Colonic mucosa (tissue), 4 donors: ENCODE measurements around the gene F11. TPM values are rescaled to one million over a fixed set of nuclear protein-coding genes. Genes with fewer than 3 reads are reported as not detected.
"Not testable (repeated sequence)": the region's sequence is repeated elsewhere in the genome, so short reads cannot be mapped to it uniquely, and the experiment has no call there.

ENCODE experiments used
- DNase-seq: peaks from one replicate; pipeline ENCODE4 v3.0.0-alpha.2; 2020
- H3K27ac ChIP-seq: fragments of 200-600 bp; one replicate; pipeline ENCODE4 v1.8.0; 2021
- H3K27me3 ChIP-seq: fragments of 200-600 bp; one replicate; pipeline ENCODE4 v1.8.0; 2021
- H3K36me3 ChIP-seq: fragments of 200-600 bp; one replicate; pipeline ENCODE4 v1.8.0; 2021
- H3K4me1 ChIP-seq: fragments of 200-600 bp; one replicate; pipeline ENCODE4 v1.8.0; 2021; ENCODE audit warnings: mild to moderate bottlenecking
- H3K4me3 ChIP-seq: fragments of 200-600 bp; one replicate; pipeline ENCODE4 v1.8.0; 2021
- H3K9ac ChIP-seq, 2 donors: one replicate each; pipeline ENCODE4 v1.7.0; 2013; ENCODE audit warnings: control low read depth in 2 of 2, low read depth in 2 of 2, low read length in 2 of 2
- H3K9me3 ChIP-seq: fragments of 200-600 bp; one replicate; pipeline ENCODE4 v1.8.0; 2021
- CTCF ChIP-seq: fragments of 200-600 bp; IDR thresholded peaks from one replicate; pipeline ENCODE4 v1.8.0; 2022; ENCODE audit warnings: antibody characterized with exemption, mild to moderate bottlenecking
- intact Hi-C: fragments of 100-400 bp; cut with DNase I; formaldehyde crosslinking; loops from one replicate; pipeline ENCODE4 v1.14.1; 2022
- total RNA-seq, 2 donors: library from RNA; stranded (reverse); fragmentation: NEBNext Ultra II Directional in 1 of 2; extraction: Animal tissue kit (Norgen Biotek cat#: 25700) in 1 of 2; gene quantifications; one replicate each; pipeline ENCODE4 v1.2.1, GENCODE V29; 2021
- donor health status: healthy.
- donor health status: DM: no; HTN: no; CAD: no.
- donor health status: DM: no; HTN: no; CAD: no.

F11 gene
- total RNA-seq, 2 donors from 2014 or later: 0.48 to 0.54 TPM

- Histone ChIP-seq H3K9me3 (no peaks in the 10 kb centered on the region), H3K4me3 (no peak overlapping the region), H3K4me1 (no peaks in the 10 kb centered on the region), H3K27me3 (no peaks in the 10 kb centered on the region), H3K27ac (no peak overlapping the region), H3K9ac (no peak overlapping the region), H3K36me3 (no peaks in the 10 kb centered on the region)
- intact Hi-C loops: no loop called here
- TF ChIP-seq CTCF: no peak
- no peak for DNase-seq
Observed at GRCh38 chr4:186236126-186236525, 29.9 kb upstream of the F11 start.

GRCh38 chr4:186240452-186240847 is 25.5 kb upstream of the F11 start:
- no peak for TF ChIP-seq CTCF
- H3K27me3 ChIP-seq: no peaks in the 10 kb centered on the region
- H3K27ac ChIP-seq: no peak overlapping the region
- H3K36me3 ChIP-seq: no peaks in the 10 kb centered on the region
- no peak overlapping the region for H3K9ac ChIP-seq
- H3K4me1 ChIP-seq: no peaks in the 10 kb centered on the region
- no peaks in the 10 kb centered on the region for H3K9me3 ChIP-seq
- no peak for DNase-seq
- H3K4me3 ChIP-seq: no peak overlapping the region
- intact Hi-C loops: no loop called here

DNA sequence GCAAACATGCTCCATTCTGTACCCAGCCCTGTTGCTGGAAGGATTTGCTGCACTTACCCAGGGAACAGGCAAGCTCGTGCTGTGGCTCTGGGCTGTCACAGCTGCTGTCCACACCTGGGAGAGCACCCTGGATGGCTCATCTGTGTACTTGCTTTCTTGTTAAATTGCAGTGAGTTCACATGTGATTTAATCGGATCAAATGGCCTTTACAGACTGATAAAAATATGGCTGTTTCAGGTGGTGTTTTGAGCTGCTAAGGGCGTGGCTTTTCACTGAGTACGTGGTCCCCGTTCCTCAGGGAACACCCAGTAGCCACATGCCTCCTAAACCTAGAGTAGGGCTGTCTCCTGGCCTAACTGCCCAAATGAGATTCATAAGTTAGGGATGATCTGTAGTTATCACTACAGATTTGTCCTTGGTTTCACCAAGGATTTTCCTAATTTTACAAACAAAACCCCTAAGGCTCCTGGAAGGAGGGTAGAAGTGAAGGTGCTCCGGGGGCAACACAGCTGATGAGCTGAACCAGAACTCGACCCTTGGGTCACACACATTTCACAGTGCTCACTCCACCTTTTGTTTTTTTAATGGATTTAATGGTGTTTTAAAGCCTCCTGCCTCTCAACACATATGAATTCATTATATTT is 25.0 kb upstream of the F11 start:
- intact Hi-C loops: no loop called here
- Histone ChIP-seq H3K27me3 (no peaks in the 10 kb centered on the region), H3K9me3 (no peaks in the 10 kb centered on the region), H3K4me1 (no peaks in the 10 kb centered on the region), H3K36me3 (no peaks in the 10 kb centered on the region), H3K4me3 (no peak overlapping the region), H3K9ac (no peak overlapping the region), H3K27ac (no peak overlapping the region)
- no peak for DNase-seq
- no peak for TF ChIP-seq CTCF

DNA sequence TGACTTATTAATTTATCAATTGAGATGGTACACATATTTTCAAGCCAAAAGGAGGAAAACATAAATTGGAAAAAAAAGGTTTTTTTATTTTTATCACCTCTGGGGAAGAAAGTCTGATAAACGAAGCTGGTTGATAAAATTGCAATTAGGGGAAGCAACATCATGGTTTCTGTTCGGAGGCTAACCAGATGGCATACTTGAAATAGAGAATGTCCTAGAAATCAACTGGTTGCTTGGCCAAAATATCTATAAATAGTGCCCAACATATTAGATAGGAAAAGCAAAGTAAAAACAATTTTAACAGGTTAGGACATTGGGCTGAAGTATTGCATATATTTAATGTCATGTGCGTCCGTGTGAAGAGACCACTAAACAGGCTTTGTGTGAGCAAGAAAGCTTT is 24.4 kb upstream of the F11 start:
- no peak for DNase-seq
- no peaks in the 10 kb centered on the region for H3K36me3 ChIP-seq
- no peaks in the 10 kb centered on the region for H3K4me1 ChIP-seq
- no peaks in the 10 kb centered on the region for H3K9me3 ChIP-seq
- H3K4me3 ChIP-seq: no peak overlapping the region
- no peaks in the 10 kb centered on the region for H3K27me3 ChIP-seq
- intact Hi-C loops: no loop called here
- H3K9ac ChIP-seq: no peak overlapping the region
- TF ChIP-seq CTCF: no peak
- H3K27ac ChIP-seq: no peak overlapping the region

- DNase-seq, H3K27ac ChIP-seq, H3K4me1 ChIP-seq, H3K27me3 ChIP-seq, H3K9ac ChIP-seq, intact Hi-C loops, H3K4me3 ChIP-seq, H3K36me3 ChIP-seq, H3K9me3 ChIP-seq: not testable (repeated sequence)
Observed at GRCh38 chr4:186242031-186242430, 24.0 kb upstream of the F11 start.

GRCh38 chr4:186243331-186243730 is 22.7 kb upstream of the F11 start:
- no peaks in the 10 kb centered on the region for H3K27me3 ChIP-seq
- no peaks in the 10 kb centered on the region for H3K4me1 ChIP-seq
- no peak overlapping the region for H3K27ac ChIP-seq
- DNase-seq: no peak
- intact Hi-C loops: no loop called here
- no peak overlapping the region for H3K4me3 ChIP-seq
- no peak for TF ChIP-seq CTCF
- no peaks in the 10 kb centered on the region for H3K36me3 ChIP-seq
- no peaks in the 10 kb centered on the region for H3K9me3 ChIP-seq
- H3K9ac ChIP-seq: no peak overlapping the region
